Measurements from ENCODE around the gene PHF13. TPM values are rescaled to one million over a fixed set of nuclear protein-coding genes. Genes with fewer than 3 reads are reported as not detected.

Gene PHF13
- total and polyA plus RNA-seq, 2 donors (not counting 3 experiments of a cell fraction or from before 2014, with no cell fraction given): 5.6 to 18.6 TPM

DNA sequence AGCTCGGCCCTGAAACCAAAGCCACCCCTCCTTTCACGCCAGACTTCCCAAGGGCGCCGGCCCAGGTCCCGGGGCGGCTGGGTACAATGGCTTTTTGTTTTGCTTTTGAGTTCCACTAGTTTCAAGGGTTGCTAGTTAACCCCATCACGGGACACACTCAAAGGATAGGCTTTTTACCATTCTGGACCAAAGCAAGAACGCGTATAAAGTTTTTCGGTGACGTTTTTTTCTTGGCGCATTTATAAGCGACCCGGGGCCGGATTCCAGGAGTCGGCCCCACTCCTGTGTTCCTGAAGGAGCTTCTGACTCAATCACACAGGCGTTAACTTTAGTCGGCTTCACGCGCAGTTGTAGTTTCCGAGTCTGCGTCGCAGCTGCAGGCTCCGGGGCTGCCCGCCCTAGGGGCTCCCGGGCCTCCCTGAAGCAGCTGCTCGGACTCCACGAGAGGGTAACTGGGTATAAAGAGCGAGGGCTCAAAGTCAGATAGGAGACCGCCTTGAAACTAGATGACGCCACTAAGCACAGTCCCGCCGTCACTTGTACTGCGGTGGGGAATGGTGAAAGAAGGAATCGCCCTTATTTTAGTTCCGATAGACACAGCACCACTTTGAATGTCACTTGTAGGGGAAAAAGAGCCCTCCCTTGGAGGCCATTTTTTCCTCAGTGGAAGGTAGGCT is 10.2 kb upstream of the PHF13 start:
- CTCF ChIA-PET: interaction anchor here (0.9 to 2.0 kb wide), 6 partner anchors 9 to 112 kb away, joined by 3 to 8 read pairs (median 4); partner anchors contain the start of genes PLEKHG5 and ZBTB48
- Histone ChIP-seq H3K9me3 (replicated peaks; ENCODE audit: control insufficient read depth, insufficient read depth, low read length) (no peaks in the 10 kb centered on the region), H3K9ac (replicated peaks; ENCODE audit: extremely low read depth, insufficient read depth, low read length) (peak overlapping the region; percentile 89), H3K4me1 (ENCODE audit: control insufficient read depth, extremely low read depth, insufficient read depth, low read length) (peaks cover 23% of the 10 kb centered on the region), H3K36me3 (ENCODE audit: control insufficient read depth in 2 of 2, extremely low read depth in 1 of 2, insufficient read depth in 2 of 2, low read length in 2 of 2) (peaks cover 0 to 3% of the 10 kb centered on the region in 2 experiments), H3K9me1 (replicated peaks; ENCODE audit: control insufficient read depth, extremely low read depth, insufficient read depth, low read length) (no peaks in the 10 kb centered on the region), H3K27ac (ENCODE audit: insufficient read depth, low read depth, low read length) (peak overlapping the region; percentile 86), H3K27me3 (ENCODE audit: control insufficient read depth in 2 of 2, insufficient read depth in 2 of 2, low read length in 2 of 2) (no peaks in the 10 kb centered on the region), H3K4me2 (ENCODE audit: insufficient read depth, low read length) (peak overlapping the region; percentile 78), H3K4me3 (replicated peaks in 1 of 3; ENCODE audit: insufficient read depth in 1 of 3, low read depth in 1 of 3, low read length in 3 of 3) (peak overlapping the region; percentile 27 to 84 (median 43)), H4K20me1 (replicated peaks; ENCODE audit: control insufficient read depth, extremely low read depth, insufficient read depth, low read length) (no peaks in the 10 kb centered on the region), H3K79me2 (ENCODE audit: control insufficient read depth, insufficient read depth, low read length) (peaks cover 35% of the 10 kb centered on the region), H2AFZ (ENCODE audit: low read depth, low read length) (peak overlapping the region; percentile 47)
- FAIRE-seq (no peak), DNase-seq (ENCODE audit: low read depth, low spot score) (peak; percentile 75)
- intact Hi-C loops (cut with micrococcal nuclease) (loop anchor here (1.0 to 5.0 kb wide), 5 partner anchors 10 to 184 kb away; partner anchors contain the start of genes CAMTA1, DNAJC11, PHF13 and PLEKHG5), dilution Hi-C loops (cut with MboI; ENCODE audit: extremely low pct_ligation_motif_present, low sequenced_read_pairs) (no loop called here)
- POLR2A ChIA-PET: interaction anchor here (1.5 to 1.6 kb wide), 3 partner anchors 13 to 30 kb away, joined by 4 to 5 read pairs (median 5); partner anchors contain the start of gene ZBTB48
- TSS peak; percentile 66 for BruUV-seq (replicated peaks)
- no peak for TF ChIP-seq FOS (IDR thresholded peaks at IDR 0.05; ENCODE audit: borderline replicate concordance, insufficient read depth, low read length)
- TF ChIP-seq POLR2A (IDR thresholded peaks at IDR 0.05; ENCODE audit: low read depth, low read length): peak; percentile 0

DNA sequence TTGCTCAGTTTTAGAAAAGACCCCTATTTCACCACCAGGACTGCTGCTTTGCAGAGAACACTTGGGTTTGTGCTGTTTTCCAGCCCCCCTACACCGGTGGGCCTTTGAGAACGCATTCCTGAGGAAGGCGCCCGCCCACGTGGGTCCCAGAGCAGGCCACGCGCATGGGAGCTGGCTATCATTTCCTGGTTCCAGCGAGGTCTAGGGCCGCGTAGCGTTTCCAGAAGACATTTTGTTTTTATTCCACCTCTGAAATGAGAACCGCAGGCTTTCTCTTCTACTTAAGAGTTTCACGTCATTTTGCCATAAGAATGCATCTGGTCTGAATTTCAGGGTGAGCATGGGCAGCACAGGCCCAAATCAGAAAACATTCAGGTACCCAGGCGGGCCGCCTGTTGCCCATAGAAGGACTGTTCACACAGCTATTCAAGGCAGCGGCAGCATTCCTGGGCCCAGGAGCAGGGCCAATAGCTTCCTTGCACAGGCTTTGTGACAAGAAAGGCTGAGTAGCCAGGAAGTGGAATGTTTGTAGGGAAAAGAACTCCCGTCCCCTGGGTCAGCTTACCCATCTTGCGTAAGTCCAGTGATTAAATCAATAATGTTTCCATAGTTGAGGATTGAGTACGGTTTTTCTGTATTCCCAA is 9.5 kb upstream of the PHF13 start:
- no peak overlapping the region for H3K4me3 ChIP-seq (replicated peaks in 1 of 3; ENCODE audit: insufficient read depth in 1 of 3, low read depth in 1 of 3, low read length in 3 of 3)
- dilution Hi-C loops (cut with MboI; ENCODE audit: extremely low pct_ligation_motif_present, low sequenced_read_pairs) (no loop called here), intact Hi-C loops (cut with micrococcal nuclease) (loop anchor here (1.0 to 5.0 kb wide), 6 partner anchors 9 to 183 kb away; partner anchors contain the start of genes CAMTA1, DNAJC11, PHF13 and PLEKHG5)

More for the DNA sequence above, 9.5 kb upstream of the PHF13 start:
- H3K9me3 ChIP-seq (replicated peaks; ENCODE audit: control insufficient read depth, insufficient read depth, low read length): no peaks in the 10 kb centered on the region
- TF ChIP-seq GATA2 (IDR thresholded peaks at IDR 0.05; ENCODE audit: insufficient read depth, insufficient read length, low read depth, low read length) (peak; percentile 33), POLR2A (IDR thresholded peaks at IDR 0.05; ENCODE audit: low read depth, low read length) (no peak), FOS (IDR thresholded peaks at IDR 0.05; ENCODE audit: borderline replicate concordance, insufficient read depth, low read length) (peak; percentile 40), POLR2AphosphoS5 (IDR thresholded peaks at IDR 0.05; ENCODE audit: insufficient read depth, low read depth, low read length) (peak; percentile 58)
- TF ChIP-seq, protein P1, sequence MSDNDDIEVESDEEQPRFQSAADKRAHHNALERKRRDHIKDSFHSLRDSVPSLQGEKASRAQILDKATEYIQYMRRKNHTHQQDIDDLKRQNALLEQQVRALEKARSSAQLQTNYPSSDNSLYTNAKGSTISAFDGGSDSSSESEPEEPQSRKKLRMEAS (IDR thresholded peaks at IDR 0.05; ENCODE audit: insufficient read depth, insufficient read length): peak; percentile 70
- ChIA-PET POLR2A (interaction anchor here (0.7 to 1.5 kb wide), 2 partner anchors 8 to 25 kb away, joined by 3 to 5 read pairs; partner anchors contain the start of gene ZBTB48), CTCF (interaction anchor here (0.6 to 2.0 kb wide), 10 partner anchors 8 to 164 kb away, joined by 3 to 8 read pairs (median 3); partner anchors contain the start of genes NOL9, PLEKHG5 and ZBTB48)
- DNase-seq (ENCODE audit: low read depth, low spot score) (peak; percentile 91), FAIRE-seq (peak; percentile 96)
- peaks cover 0 to under 1% of the 10 kb centered on the region in 2 experiments for H3K36me3 ChIP-seq (ENCODE audit: control insufficient read depth in 2 of 2, extremely low read depth in 1 of 2, insufficient read depth in 2 of 2, low read length in 2 of 2)
- H3K27ac ChIP-seq (ENCODE audit: insufficient read depth, low read depth, low read length): peak overlapping the region; percentile 86
- no peaks in the 10 kb centered on the region for H3K27me3 ChIP-seq (ENCODE audit: control insufficient read depth in 2 of 2, insufficient read depth in 2 of 2, low read length in 2 of 2)
- peak overlapping the region; percentile 78 for H3K4me2 ChIP-seq (ENCODE audit: insufficient read depth, low read length)
- H3K4me1 ChIP-seq (ENCODE audit: control insufficient read depth, extremely low read depth, insufficient read depth, low read length): peaks cover 23% of the 10 kb centered on the region
- H3K79me2 ChIP-seq (ENCODE audit: control insufficient read depth, insufficient read depth, low read length): peaks cover 32% of the 10 kb centered on the region
- H2AFZ ChIP-seq (ENCODE audit: low read depth, low read length): peak overlapping the region; percentile 47
- no peaks in the 10 kb centered on the region for H4K20me1 ChIP-seq (replicated peaks; ENCODE audit: control insufficient read depth, extremely low read depth, insufficient read depth, low read length)
- BruUV-seq (replicated peaks): TSS peak; percentile 11
- no peaks in the 10 kb centered on the region for H3K9me1 ChIP-seq (replicated peaks; ENCODE audit: control insufficient read depth, extremely low read depth, insufficient read depth, low read length)
- peak overlapping the region; percentile 89 for H3K9ac ChIP-seq (replicated peaks; ENCODE audit: extremely low read depth, insufficient read depth, low read length)
